H1 (cell line): ENCODE results near the gene PIGZ. TPM values are rescaled to one million over a fixed set of nuclear protein-coding genes. Genes with fewer than 3 reads are reported as not detected.

Experiments
- CEBPB ChIP-seq: IDR thresholded peaks from 2 replicates; pipeline ENCODE4 v1.6.1; 2012; ENCODE audit warnings: low read depth, low read length
- CREB1 ChIP-seq: IDR thresholded peaks from 2 replicates; pipeline ENCODE4 v1.6.1; 2012; ENCODE audit warnings: inconsistent platforms
- HDAC2 ChIP-seq, 2 experiments: fragments of 300-600 bp in 1 of 2; sonication (generic) in 1 of 2; IDR thresholded peaks; 2 replicates each; pipeline ENCODE4 v1.6.1; 2011 to 2012; ENCODE audit warnings: low read depth in 2 of 2, low read length in 2 of 2, mild to moderate bottlenecking in 2 of 2, moderate library complexity in 2 of 2, borderline replicate concordance in 1 of 2, inconsistent platforms in 1 of 2
- NANOG ChIP-seq: IDR thresholded peaks from 2 replicates; pipeline ENCODE4 v1.6.1; 2011; ENCODE audit warnings: low read length, low read depth, mild to moderate bottlenecking, inconsistent platforms; ENCODE audit not compliant: insufficient read depth, poor library complexity, severe bottlenecking
- NRF1 ChIP-seq: IDR thresholded peaks from 2 replicates; pipeline ENCODE4 v1.6.1; 2011; ENCODE audit warnings: mild to moderate bottlenecking, low read depth, low read length, improper control_type of control experiment
- RBBP5 ChIP-seq: IDR thresholded peaks from 2 replicates; pipeline ENCODE4 v1.7.1; 2012; ENCODE audit warnings: low read depth, mild to moderate bottlenecking, inconsistent platforms, low read length, moderate library complexity, borderline replicate concordance
- TAF7 ChIP-seq: optimal IDR thresholded peaks from 2 replicates; pipeline ENCODE3; 2011; ENCODE audit warnings: low read depth, mild to moderate bottlenecking, inconsistent platforms, low read length, moderate library complexity, borderline replicate concordance
- polyA plus RNA-seq, 7 experiments: library from polyadenylated mRNA; depleted of rRNA in 3 of 7; stranded (reverse) in 5 of 7; unstranded in 2 of 7; fragments of >200 nt in 5 of 7; fragments of 200-250 nt in 2 of 7; gene quantifications; 1 replicate in 5 of 7; 2 replicates in 1 of 7; 4 replicates in 1 of 7; pipeline versions ENCODE4 v1.2.1 to v1.2.3, GENCODE V29; 2011 to 2013; ENCODE audit warnings: missing spikeins in 2 of 7, mixed read lengths in 2 of 7
- total RNA-seq: library from RNA; stranded (reverse); fragmentation: NEBNext Ultra II Directional; extraction: Animal tissue kit (Norgen Biotek cat#: 25700); gene quantifications from 2 replicates; pipeline ENCODE4 v1.2.1, GENCODE V29; 2021
- TF ChIP-seq, protein P1 (sequence below): IDR thresholded peaks from 2 replicates; pipeline ENCODE4 v1.6.1; 2012; ENCODE audit warnings: inconsistent platforms
- TF ChIP-seq, protein P2 (sequence below), 3 experiments: IDR thresholded peaks; 1 replicate in 2 of 3; 2 replicates in 1 of 3; pipeline versions ENCODE4 v1.5.1 to v1.6.1; 2011; ENCODE audit warnings: low read length in 3 of 3, mild to moderate bottlenecking in 3 of 3, inconsistent platforms in 2 of 3, low read depth in 1 of 3, moderate library complexity in 1 of 3; ENCODE audit not compliant: insufficient read depth in 1 of 3; ENCODE audit errors: control extremely low read depth in 1 of 3

Gene PIGZ
- total and polyA plus RNA-seq, 2 of the 8 experiments (the other 6 are each of a cell fraction or from before 2014, with no cell fraction given), result 0.32 TPM; not detected in 1

DNA sequence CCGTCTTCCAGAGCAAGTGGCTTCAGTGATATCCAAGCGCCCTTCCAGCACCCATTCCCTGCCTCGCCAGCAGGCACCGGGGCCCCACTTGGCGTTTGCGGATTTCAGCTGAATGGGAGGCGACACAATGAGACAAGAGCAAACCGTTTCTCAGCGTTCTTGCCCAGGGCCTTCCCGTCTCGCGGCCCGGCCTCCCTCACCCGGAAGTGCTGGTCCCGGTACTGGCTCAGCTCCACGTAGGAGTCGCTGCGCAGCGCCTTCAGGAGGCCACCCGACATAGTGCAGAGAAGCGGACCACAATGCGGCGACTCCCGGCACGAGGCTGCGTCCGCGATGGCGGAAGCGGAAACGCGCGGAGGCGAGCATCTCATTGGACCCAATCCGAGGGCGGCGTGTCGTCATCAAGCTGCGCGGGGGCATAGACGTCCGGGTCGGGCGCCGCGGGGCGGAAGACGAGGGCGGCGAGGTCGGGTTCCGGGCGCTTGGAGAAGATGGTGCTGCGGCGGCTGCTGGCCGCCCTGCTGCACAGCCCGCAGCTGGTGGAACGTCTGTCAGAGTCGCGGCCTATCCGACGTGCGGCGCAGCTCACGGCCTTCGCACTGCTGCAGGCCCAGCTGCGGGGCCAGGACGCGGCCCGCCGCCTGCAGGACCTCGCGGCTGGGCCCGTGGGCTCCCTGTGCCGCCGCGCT, 26.3 kb downstream of the PIGZ start, which contains the start of gene NCBP2 (continued):
- peak; percentile 87 for TF ChIP-seq TAF7
- TF ChIP-seq, protein P1, sequence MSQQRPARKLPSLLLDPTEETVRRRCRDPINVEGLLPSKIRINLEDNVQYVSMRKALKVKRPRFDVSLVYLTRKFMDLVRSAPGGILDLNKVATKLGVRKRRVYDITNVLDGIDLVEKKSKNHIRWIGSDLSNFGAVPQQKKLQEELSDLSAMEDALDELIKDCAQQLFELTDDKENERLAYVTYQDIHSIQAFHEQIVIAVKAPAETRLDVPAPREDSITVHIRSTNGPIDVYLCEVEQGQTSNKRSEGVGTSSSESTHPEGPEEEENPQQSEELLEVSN, result peak; percentile 88
- no peak; the same call in 1 of the 2 replicates for TF ChIP-seq NRF1
- TF ChIP-seq CREB1, result peak; percentile 99
- no peak for TF ChIP-seq CEBPB
- TF ChIP-seq, protein P2, sequence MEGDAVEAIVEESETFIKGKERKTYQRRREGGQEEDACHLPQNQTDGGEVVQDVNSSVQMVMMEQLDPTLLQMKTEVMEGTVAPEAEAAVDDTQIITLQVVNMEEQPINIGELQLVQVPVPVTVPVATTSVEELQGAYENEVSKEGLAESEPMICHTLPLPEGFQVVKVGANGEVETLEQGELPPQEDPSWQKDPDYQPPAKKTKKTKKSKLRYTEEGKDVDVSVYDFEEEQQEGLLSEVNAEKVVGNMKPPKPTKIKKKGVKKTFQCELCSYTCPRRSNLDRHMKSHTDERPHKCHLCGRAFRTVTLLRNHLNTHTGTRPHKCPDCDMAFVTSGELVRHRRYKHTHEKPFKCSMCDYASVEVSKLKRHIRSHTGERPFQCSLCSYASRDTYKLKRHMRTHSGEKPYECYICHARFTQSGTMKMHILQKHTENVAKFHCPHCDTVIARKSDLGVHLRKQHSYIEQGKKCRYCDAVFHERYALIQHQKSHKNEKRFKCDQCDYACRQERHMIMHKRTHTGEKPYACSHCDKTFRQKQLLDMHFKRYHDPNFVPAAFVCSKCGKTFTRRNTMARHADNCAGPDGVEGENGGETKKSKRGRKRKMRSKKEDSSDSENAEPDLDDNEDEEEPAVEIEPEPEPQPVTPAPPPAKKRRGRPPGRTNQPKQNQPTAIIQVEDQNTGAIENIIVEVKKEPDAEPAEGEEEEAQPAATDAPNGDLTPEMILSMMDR (IDR thresholded peaks at IDR 0.05; ENCODE audit: control extremely low read depth in 1 of 3, insufficient read depth in 1 of 3, low read depth in 1 of 3, low read length in 3 of 3), result peak; percentile 74 to 84 (median 79)
- peak; percentile 84 for TF ChIP-seq RBBP5
- peak in 1 of 2 experiments; percentile 35; a peak in 1 of 4 replicates for TF ChIP-seq HDAC2 (IDR thresholded peaks at IDR 0.05; ENCODE audit: borderline replicate concordance in 1 of 2, low read depth in 2 of 2, low read length in 2 of 2)
- no peak for TF ChIP-seq NANOG
